Stimulated activated CD8-positive, alpha-beta memory T cell treated with anti-CD3 and anti-CD28 coated beads, Interleukin-15, amount 100 ng/mL, for 24 hours (primary cell): ENCODE data around the gene GATA2.

Source experiments
- DNase-seq: peaks from one replicate; pipeline ENCODE4 v3.0.0-alpha.2; 2020; ENCODE audit warnings: low read depth

The GATA2 gene

GRCh38 chr3:128487813-128488635 is 5.0 kb downstream of the GATA2 start:
- DNase-seq = no peak

DNA sequence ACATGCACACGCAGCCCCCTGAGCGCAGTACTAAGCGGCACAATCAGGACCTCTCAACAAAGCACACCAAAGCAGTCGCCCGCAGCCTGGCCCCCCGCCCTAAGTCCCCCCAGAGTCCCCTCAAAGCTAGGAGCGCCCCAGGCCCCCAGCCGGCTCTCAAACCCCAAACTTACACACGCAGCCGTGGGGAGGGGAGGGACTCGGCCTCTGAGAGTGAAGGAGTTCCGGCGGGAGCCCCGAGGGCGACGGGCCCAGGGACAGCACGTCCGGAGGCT is 5.5 kb downstream of the GATA2 start:
- DNase-seq = no peak

DNA sequence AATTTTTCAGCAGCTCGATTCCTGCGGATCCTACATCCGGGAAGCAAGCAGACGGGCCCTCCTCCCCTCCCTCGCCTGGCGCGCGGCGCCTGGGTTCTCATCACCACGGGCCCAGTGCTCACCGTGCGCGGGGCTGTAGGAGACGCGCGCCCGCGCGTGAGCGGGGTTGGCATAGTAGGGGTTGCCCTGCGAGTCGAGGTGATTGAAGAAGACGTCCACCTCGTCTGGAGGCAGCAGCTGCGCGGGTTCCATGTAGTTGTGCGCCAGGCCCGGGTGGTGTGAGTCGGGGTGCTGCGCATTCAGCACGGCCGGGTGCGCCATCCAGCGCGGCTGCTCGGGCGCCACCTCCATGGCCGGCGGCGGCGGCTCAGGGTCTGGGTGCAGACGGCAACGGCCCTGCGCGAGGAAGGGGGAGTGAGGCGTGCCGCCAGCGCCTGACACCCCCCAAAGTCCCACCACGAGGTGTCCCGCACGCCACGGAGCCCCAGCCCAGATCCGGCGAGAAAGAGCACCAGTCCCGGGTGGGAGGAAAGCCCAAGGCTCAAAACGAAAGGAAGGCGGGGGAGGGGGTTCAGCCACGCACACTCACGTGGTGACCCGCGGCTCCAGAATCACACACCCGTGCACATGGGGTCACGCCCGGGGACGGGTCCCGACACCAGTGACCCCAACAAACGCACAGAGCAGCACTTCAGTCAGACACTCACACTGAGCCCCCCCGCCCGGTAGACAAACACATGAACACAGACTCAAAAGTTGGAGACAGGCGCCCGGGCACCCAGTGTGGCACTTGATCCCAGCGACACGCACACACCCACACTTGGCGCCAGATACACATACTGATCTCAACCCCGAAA is 6.1 kb downstream of the GATA2 start:
- no peak for DNase-seq

GRCh38 chr3:128486205-128486628 is 6.8 kb downstream of the GATA2 start:
- DNase-seq = no peak

- no peak for DNase-seq
Observed at GRCh38 chr3:128485282-128486204, 7.5 kb downstream of the GATA2 start.

GRCh38 chr3:128484404-128485281 is 8.4 kb downstream of the GATA2 start:
- no peak for DNase-seq

DNA sequence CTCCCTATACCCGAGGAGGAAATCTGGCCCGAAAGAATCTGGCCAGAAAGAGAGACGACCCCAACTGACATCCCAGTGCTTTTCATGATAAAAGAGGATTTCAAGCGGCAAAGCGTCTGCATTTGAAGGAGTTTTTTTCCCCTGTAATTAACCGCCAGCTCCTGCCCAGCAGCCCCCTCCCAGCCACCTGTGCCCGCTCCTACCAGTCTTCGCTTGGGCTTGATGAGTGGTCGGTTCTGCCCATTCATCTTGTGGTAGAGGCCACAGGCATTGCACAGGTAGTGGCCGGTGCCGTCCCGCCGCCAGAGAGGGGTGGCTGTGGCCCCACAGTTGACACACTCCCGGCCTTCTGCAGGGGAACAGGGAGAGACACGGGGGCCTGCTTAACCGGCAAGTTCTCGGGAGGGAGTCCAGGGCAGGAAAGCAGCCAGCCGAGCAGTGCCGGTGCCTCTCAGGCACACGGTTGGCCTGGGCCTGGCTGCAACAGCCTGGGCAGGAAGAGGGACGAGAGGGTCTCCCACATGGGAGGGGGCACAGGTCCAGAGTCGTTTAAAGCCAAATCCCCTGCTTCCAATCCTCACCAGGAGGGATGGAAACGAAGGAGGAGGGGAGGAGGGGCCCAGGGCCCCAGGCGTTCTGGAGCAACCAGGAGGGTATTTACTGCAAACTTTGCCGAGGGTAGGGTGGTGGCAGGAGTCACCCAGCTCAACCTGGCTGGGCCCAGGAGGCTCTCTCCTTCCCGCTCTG is 9.2 kb downstream of the GATA2 start:
- DNase-seq = no peak

DNA sequence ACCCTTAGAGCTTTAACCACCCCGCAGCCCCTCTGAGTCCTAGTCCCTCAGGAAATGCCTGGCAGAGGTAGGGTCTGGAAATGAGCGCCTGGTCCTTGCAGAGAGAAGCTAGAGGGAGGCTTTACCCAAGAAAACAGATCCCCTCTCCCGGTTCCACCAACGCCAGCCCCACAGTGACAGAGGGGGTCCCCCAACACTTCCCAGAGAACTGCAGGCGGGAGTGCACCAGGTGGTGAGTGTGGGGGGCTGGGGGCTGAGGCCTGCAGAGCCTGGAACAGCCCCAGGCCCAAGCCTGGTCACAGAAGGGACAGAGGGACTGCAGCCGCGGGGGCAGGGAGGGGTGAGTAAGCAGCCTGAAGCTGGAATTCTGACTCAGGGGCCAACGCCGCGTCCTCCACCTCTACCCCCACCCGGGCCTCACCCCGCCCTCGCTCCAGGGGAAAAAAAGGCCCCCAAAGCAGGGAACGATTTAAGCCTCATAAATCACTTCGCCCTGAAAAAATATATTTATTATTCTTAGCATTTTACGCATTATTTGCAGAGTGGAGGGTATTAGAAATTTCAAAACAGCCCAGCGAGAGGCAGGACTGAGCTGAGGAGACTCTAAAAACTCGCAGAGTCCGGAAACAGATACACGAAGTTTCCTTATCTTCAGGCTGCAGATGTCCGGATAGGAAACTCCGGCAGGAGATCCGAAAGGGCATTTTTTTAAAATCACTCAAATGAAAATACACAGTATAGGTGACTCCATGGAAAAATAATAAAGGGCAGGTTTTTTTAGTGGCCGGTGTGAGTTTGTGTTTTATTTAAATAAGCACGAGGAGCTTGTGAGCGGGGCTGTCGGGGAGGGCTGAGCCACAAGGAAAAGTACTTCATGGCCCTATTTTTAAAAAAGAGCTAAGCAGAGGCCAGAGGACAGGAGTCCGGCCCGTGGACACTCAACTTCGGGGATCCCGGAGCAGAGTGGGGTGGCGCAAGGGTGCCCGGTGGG is 10.0 kb downstream of the GATA2 start:
- DNase-seq = no peak

- no peak for DNase-seq
Observed at GRCh38 chr3:128482175-128482574, 10.8 kb downstream of the GATA2 start.

GRCh38 chr3:128481438-128481942 is 11.5 kb downstream of the GATA2 start:
- DNase-seq = no peak

GRCh38 chr3:128480717-128481437 is 12.1 kb downstream of the GATA2 start:
- DNase-seq = no peak

DNA sequence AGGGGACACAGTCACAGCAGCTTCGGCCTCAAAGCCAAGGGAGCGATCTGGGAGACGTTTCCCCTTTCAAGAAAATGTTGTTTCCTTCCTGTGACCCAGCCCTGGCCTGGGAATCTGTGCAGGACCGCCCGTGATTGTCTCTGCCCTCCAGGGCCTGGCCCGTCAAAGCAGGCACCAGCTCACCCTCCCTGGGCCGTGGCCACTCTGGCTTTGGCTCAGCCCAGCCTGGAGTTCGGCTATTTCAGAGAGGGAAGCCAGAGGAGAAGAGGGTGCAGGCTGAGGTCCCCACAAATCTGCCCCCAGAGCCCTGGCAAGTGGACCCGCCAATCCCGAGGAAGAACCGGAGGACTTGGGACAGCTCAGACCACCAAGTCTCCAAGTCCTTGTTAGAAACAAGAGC is 12.7 kb downstream of the GATA2 start:
- DNase-seq = no peak

GRCh38 chr3:128479558-128480086 is 13.4 kb downstream of the GATA2 start:
- DNase-seq = no peak

DNA sequence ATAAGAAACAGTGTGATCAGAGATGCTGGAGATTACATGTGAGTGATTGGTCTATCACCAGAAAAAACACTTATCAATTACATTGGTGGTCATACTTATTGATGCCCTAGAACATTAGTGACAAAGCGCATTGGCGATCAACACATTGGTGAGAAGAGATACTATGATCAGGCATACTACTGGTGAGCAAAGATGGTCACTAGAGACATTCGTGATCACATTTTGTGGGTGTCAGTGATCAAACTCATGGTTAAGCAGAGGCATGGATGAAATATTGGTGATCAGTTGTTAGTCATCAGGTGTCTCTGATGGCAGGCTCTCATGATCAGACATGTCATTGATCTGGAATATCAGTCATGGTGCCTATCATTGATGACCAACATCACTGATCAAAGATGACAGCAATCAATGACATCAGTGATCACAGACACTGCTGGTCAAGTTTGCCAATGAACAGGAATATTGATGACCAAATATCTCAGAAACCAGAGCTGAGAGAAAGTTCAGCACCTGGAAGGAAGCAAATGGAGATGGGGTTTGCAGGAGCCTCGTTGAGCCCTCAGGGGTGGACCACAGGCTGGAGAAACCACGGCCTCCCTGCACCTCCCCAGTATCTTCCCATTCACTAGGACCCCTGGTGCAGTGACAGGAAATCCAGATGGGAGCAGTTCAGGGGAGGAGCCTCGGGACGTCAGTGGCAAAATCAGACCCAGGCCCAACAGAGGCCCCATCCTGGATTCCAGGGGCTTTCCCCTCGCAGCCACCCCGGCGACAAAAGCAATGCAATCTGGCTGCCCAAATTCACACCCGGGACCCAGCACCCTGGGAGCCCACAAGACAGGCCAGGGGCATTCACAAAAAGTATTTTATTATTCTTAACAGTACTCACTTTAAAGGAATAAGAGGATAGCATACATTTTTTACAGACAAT is 14.2 kb downstream of the GATA2 start:
- no peak for DNase-seq

DNA sequence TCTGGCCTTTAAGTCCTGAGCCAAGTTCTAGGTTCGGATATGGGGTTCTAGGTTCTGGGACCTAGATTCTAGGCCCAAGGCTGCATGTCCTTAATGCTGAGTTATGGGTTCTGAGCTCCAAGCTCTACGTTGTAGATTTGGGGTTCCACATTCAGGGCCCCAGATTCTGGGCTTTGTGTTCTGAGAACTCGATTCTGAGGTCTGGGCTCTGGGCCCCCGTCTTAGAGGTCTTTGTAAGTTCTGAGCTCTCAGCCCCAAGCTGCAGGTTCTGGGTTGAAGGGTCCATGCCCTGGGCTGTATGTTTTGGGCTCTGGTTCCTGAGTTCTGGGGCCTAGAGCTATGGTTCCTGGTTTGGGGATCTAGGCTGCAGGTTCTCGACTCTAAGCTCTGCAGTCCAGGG is 16.3 kb downstream of the GATA2 start:
- no peak for DNase-seq

DNA sequence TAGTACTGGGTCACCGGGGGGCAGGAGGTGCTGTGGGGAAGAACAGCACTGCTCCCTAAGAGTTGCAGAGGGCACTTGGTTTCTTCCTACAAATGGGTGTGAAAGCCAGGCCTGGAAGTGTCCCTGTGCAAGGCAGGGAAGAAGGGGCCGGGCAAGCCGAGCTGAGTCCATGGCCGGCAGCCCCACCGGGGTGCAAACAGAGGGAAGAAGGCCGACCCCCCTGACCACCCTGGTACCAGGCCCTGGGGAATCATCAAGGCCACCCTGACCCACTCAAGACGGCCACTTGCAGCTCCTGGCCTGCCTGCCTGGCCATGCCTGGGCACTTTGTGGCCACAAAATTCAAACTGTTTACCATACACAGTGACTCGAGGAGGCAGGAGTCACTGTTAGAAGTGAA is 17.6 kb downstream of the GATA2 start:
- no peak for DNase-seq

GRCh38 chr3:128473737-128474136 is 19.3 kb downstream of the GATA2 start:
- no peak for DNase-seq
